SK-N-DZ (cell line): ENCODE measurements around the gene KLF9.

Experiments
- DNase-seq: peaks from one replicate; pipeline ENCODE4 v3.0.0-alpha.2; 2015; ENCODE audit warnings: low spot score

Gene KLF9

GRCh38 chr9:70367305-70367930, 47.0 kb downstream of the KLF9 start:
- DNase-seq = no peak

GRCh38 chr9:70363760-70364159, 50.7 kb downstream of the KLF9 start:
- DNase-seq = no peak

- DNase-seq = no peak
Observed at GRCh38 chr9:70362952-70363351, 51.5 kb downstream of the KLF9 start.

- no peak for DNase-seq
Observed at GRCh38 chr9:70355801-70356200, 58.7 kb downstream of the KLF9 start.

- DNase-seq = no peak
Observed at GRCh38 chr9:70352802-70353201, 61.7 kb downstream of the KLF9 start.

GRCh38 chr9:70352356-70352755, 62.1 kb downstream of the KLF9 start:
- no peak for DNase-seq

GRCh38 chr9:70347046-70347445, 67.4 kb downstream of the KLF9 start:
- DNase-seq = no peak

- no peak for DNase-seq
Observed at GRCh38 chr9:70340572-70340971, 73.9 kb downstream of the KLF9 start.
